HG03342 (cell line): Measurements from ENCODE around the gene AIF1L.

ENCODE experiments used
- ATAC-seq: cut with Tn5 transposase; IDR thresholded peaks from one replicate; pipeline ENCODE4 v1.9.1; 2021; ENCODE audit warnings: mild to moderate bottlenecking, moderate library complexity; ENCODE audit not compliant: unreplicated experiment

Gene AIF1L

GRCh38 chr9:131076347-131077195 is 19.8 kb upstream of the AIF1L start:
- ATAC-seq: no peak

GRCh38 chr9:131078427-131079366 is 17.6 kb upstream of the AIF1L start:
- no peak for ATAC-seq

- no peak for ATAC-seq
These were observed 15.7 kb upstream of the AIF1L start for GRCh38 chr9:131080589-131080988.

- ATAC-seq: no peak
These were observed 14.5 kb upstream of the AIF1L start for GRCh38 chr9:131081868-131082267.

GRCh38 chr9:131082774-131083512 is 13.4 kb upstream of the AIF1L start:
- no peak for ATAC-seq

GRCh38 chr9:131084661-131085369 is 11.5 kb upstream of the AIF1L start:
- ATAC-seq: no peak

- ATAC-seq: no peak
These were observed 10.8 kb upstream of the AIF1L start for GRCh38 chr9:131085370-131086122.

- ATAC-seq: no peak
These were observed 8.9 kb upstream of the AIF1L start for GRCh38 chr9:131087354-131087893.

GRCh38 chr9:131090025-131090787 is 6.1 kb upstream of the AIF1L start:
- no peak for ATAC-seq

- ATAC-seq: no peak
These were observed 4.9 kb upstream of the AIF1L start for GRCh38 chr9:131091352-131091992.

- no peak for ATAC-seq
These were observed 4.3 kb upstream of the AIF1L start for GRCh38 chr9:131092030-131092429.

GRCh38 chr9:131092548-131093440 is 3.5 kb upstream of the AIF1L start:
- no peak for ATAC-seq

GRCh38 chr9:131094015-131094414 is 2.3 kb upstream of the AIF1L start:
- no peak for ATAC-seq

GRCh38 chr9:131094622-131095021 is 1.7 kb upstream of the AIF1L start:
- no peak for ATAC-seq

- no peak for ATAC-seq
These were observed 564 bp upstream of the AIF1L start for GRCh38 chr9:131095666-131096268.

- no peak for ATAC-seq
These were observed 1.0 kb downstream of the AIF1L start for GRCh38 chr9:131097126-131097947.
